Measurements from ENCODE around the gene NLRP1.

GRCh38 chr17:5553479-5553878 lies 30.8 kb downstream of the NLRP1 start:
- TF ChIP-seq CTCF (IDR thresholded peaks at IDR 0.05; ENCODE audit: poor library complexity, severe bottlenecking) = no peak
- TF ChIP-seq MXI1 (conservative IDR thresholded peaks at IDR 0.05; ENCODE audit: poor library complexity, severe bottlenecking) = no peak
